Stimulated activated effector memory CD8-positive, alpha-beta T cell treated with anti-CD3 and anti-CD28 coated beads, Interleukin-12 subunit alpha, Interleukin-12 subunit beta, amount 100 ng/mL, for 72 hours (primary cell): ENCODE measurements around the gene FGGY.
"Not testable (repeated sequence)": the region's sequence is repeated elsewhere in the genome, so short reads cannot be mapped to it uniquely, and the experiment has no call there.

Source experiments
- ATAC-seq: fragments of 150-1000 bp; cut with Tn5 transposase; 2 replicates; pipeline ENCODE4 v1.10.0; 2021
- DNase-seq, 2 donors: peaks; one replicate each; pipeline ENCODE4 v3.0.0; 2021 to 2022; ENCODE audit warnings: low spot score in 2 of 2
- H3K27ac Mint-ChIP-seq: one replicate; pipeline ENCODE4 v1.8.0; 2022; ENCODE audit warnings: mild to moderate bottlenecking, mixed read lengths
- H3K36me3 Mint-ChIP-seq: one replicate; pipeline ENCODE4 v1.8.0; 2022; ENCODE audit warnings: mild to moderate bottlenecking, mixed read lengths
- H3K4me1 Mint-ChIP-seq: one replicate; pipeline ENCODE4 v1.8.0; 2022; ENCODE audit warnings: mixed read lengths
- H3K4me3 Mint-ChIP-seq: one replicate; pipeline ENCODE4 v1.8.0; 2022; ENCODE audit warnings: mild to moderate bottlenecking, mixed read lengths
- H3K9me3 Mint-ChIP-seq: one replicate; pipeline ENCODE4 v1.8.0; 2022; ENCODE audit warnings: mixed read lengths

Gene FGGY

DNA sequence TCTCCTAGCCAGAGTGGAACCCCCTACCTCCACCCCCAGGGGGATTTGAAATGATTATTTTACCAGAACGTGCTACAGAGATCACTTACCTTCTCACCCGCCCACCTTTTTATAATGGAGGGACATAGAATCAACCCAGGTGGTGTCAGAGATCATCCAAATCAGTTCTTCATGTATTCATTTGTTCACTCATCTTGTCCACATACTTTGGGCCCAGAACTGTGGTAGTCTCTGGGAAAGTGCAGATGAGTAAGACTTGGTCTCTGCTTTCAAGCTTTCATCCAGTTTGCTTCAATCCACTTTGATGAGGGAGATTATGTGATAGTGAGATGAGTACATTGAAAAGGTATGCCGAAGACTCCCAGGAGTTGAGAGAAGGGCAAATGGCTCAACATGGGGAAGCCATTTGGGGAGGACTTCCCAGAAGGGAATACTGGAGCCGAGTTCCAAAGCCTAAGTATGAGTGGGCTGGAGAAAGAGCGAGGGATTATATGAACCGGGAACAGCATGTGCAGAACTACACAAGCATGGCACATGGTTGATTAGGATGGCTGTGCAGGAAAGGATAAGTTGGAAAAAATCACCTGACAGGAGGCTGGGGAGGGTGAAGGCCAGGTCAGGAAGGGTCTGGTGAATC lies 1.9 kb downstream of the FGGY start:
- peak overlapping the region; percentile 86 for H3K4me3 Mint-ChIP-seq
- no peak for ATAC-seq

GRCh38 chr1:59299670-59300069 lies 2.8 kb downstream of the FGGY start:
- H3K9me3 Mint-ChIP-seq, result peaks cover 12% of the 10 kb centered on the region
- DNase-seq, H3K36me3 Mint-ChIP-seq, ATAC-seq, H3K27ac Mint-ChIP-seq, H3K4me3 Mint-ChIP-seq: not testable (repeated sequence)
- H3K4me1 Mint-ChIP-seq, result peaks cover 20% of the 10 kb centered on the region

More for the DNA sequence above, 1.9 kb downstream of the FGGY start:
- no peak for DNase-seq
- Mint-ChIP-seq H3K27ac (peak overlapping the region; percentile 94), H3K4me1 (peaks cover 21% of the 10 kb centered on the region), H3K36me3 (no peaks in the 10 kb centered on the region), H3K9me3 (peaks cover 4% of the 10 kb centered on the region)

DNA sequence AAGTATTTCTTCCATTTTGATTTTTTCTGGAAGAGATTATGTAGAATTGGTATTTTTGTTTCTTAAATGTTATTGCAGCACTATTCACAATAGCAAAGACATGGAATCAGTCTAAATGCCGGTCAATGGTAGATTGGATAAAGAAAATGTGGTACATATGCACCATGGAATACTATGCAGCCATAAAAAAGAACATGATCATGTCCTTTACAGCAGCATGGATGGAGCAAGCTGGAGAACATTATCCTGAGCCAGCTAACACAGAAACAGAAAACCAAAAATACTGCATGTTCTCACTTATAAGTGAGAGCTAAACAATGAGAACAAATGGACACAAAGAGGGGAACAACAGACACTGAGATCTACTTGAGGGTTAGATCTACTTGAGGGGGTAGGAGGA lies 5.4 kb downstream of the FGGY start:
- Mint-ChIP-seq H3K27ac (no peak overlapping the region), H3K9me3 (peaks cover 26% of the 10 kb centered on the region), H3K36me3 (no peaks in the 10 kb centered on the region), H3K4me3 (no peak overlapping the region), H3K4me1 (peaks cover 20% of the 10 kb centered on the region)
- DNase-seq (no peak), ATAC-seq (no peak)

DNA sequence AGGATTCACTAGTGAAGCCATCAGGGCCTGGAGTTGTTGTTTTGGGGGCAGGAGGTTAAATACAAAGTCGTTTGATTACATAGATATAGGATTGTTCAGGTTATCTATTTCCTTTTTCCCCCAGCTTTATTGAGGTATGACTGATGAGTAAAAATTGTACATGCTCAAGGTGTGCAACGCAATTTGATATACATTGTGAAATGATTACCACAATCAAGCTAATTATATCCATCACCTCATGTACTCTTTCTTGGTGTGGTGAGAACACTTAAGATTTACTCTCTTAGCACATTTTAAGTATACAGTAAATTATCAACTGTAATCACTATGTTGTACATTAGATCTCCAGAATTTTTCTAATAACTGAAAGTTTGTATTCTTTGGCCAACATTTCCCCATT lies 6.0 kb downstream of the FGGY start:
- Mint-ChIP-seq H3K4me1 (peaks cover 23% of the 10 kb centered on the region), H3K4me3 (no peak overlapping the region)

DNA sequence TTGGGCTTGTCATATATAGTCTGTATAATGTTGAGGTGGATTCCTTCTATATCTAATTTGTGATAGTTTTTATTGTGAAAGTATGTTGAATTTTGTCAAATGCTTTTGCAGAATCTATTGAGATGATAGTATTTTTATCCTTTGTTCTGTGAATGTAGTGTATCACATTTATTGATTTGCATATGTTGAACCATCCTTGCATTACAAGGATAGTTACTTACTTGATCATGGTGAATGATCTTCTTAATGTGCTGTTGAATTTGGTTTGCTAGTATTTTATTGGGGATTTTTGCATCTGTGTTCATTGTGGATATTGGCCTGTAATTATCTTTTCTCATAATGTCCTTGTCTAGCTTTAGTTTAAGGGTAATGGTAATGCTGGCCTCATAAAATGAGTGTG lies 8.3 kb downstream of the FGGY start:
- H3K9me3 Mint-ChIP-seq, result peaks cover 26% of the 10 kb centered on the region
- no peaks in the 10 kb centered on the region for H3K36me3 Mint-ChIP-seq
- no peak for DNase-seq
- peaks cover 8% of the 10 kb centered on the region for H3K4me1 Mint-ChIP-seq
- H3K27ac Mint-ChIP-seq, result no peak overlapping the region
- H3K4me3 Mint-ChIP-seq, result no peak overlapping the region
- ATAC-seq, result no peak

More for the DNA sequence above, 6.0 kb downstream of the FGGY start:
- Mint-ChIP-seq H3K9me3 (peaks cover 26% of the 10 kb centered on the region), H3K36me3 (no peaks in the 10 kb centered on the region), H3K27ac (no peak overlapping the region)
- ATAC-seq (no peak), DNase-seq (no peak)

- H3K36me3 Mint-ChIP-seq, result no peaks in the 10 kb centered on the region
- peaks cover 8% of the 10 kb centered on the region for H3K4me1 Mint-ChIP-seq
- no peak overlapping the region for H3K27ac Mint-ChIP-seq
- DNase-seq (no peak), ATAC-seq (no peak)
- H3K4me3 Mint-ChIP-seq, result no peak overlapping the region
- H3K9me3 Mint-ChIP-seq, result peaks cover 21% of the 10 kb centered on the region
Observed at GRCh38 chr1:59307591-59307990, 10.7 kb downstream of the FGGY start.

DNA sequence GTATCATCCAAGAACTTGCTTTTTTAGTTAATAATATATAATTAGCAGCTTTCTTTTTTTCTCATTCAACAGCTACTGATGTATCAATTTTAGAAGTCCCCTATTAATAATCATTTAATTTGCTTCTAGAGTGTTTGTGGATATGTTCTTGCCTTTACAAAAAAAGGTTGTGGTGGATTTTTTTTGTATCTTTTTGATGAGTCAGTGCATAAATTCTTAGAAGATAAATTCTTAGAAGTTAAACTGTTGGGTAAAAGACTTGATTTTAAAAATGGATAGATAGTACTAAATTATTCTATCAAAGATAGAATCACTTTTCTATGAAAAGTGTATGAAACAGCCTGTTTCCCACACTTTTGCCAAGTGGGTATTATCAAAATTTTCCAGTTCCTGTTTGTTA lies 11.9 kb downstream of the FGGY start:
- peak overlapping the region; percentile 76 for H3K27ac Mint-ChIP-seq
- DNase-seq, result no peak
- no peak overlapping the region for H3K4me3 Mint-ChIP-seq
- H3K36me3 Mint-ChIP-seq, result no peaks in the 10 kb centered on the region
- ATAC-seq, result no peak
- peaks cover 8% of the 10 kb centered on the region for H3K4me1 Mint-ChIP-seq
- H3K9me3 Mint-ChIP-seq, result peaks cover 21% of the 10 kb centered on the region

GRCh38 chr1:59309392-59309791 lies 12.5 kb downstream of the FGGY start:
- Mint-ChIP-seq H3K4me1 (peaks cover 10% of the 10 kb centered on the region), H3K4me3 (no peak overlapping the region), H3K9me3 (peaks cover 16% of the 10 kb centered on the region), H3K36me3 (no peaks in the 10 kb centered on the region), H3K27ac (peak overlapping the region; percentile 76)
- DNase-seq, result no peak
- ATAC-seq, result no peak

DNA sequence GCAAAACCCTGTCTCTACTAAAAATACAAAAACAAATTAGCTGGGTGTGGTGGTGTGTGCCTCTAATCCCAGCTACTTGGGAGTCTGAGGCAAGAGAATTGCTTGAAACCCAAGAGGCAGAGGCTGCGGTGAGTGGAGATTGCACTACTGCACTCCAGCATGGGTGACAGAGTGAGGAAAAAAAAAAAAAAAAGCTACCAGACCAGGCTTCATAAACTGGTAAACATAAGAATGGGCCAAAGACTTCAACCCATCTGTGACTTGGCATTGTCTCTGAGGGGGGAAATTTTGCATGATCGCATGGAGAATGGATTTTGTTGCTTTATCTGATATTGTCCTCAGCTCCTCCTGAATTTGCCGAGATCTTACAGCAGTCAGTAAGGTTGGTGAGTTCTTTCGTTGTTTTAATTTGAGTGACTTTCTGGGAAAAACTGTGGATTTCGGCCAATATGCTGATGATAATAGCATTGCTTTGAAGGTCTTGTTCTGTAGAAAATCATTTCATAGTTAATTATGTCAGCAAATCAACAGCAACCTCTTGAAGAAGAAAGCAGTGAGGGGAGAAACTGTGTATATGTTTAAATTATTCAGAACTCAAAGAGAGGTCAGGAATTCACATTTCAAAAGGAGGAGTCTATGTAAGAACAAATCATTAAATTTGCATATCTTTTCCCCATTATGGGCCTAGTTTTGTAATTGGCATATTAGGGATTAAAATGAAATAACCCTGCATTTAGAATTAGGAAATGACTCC lies 13.1 kb downstream of the FGGY start:
- Mint-ChIP-seq H3K27ac (peak overlapping the region; percentile 76), H3K9me3 (peaks cover 10% of the 10 kb centered on the region), H3K4me1 (peaks cover 16% of the 10 kb centered on the region), H3K4me3 (no peak overlapping the region), H3K36me3 (no peaks in the 10 kb centered on the region)
- DNase-seq (no peak), ATAC-seq (no peak)

- no peak for DNase-seq
- peak overlapping the region; percentile 39 for H3K27ac Mint-ChIP-seq
- H3K36me3 Mint-ChIP-seq, result no peaks in the 10 kb centered on the region
- no peak for ATAC-seq
- peaks cover 23% of the 10 kb centered on the region for H3K4me1 Mint-ChIP-seq
- peaks cover 8% of the 10 kb centered on the region for H3K9me3 Mint-ChIP-seq
- no peak overlapping the region for H3K4me3 Mint-ChIP-seq
Observed at GRCh38 chr1:59310549-59311250, 13.8 kb downstream of the FGGY start.

DNA sequence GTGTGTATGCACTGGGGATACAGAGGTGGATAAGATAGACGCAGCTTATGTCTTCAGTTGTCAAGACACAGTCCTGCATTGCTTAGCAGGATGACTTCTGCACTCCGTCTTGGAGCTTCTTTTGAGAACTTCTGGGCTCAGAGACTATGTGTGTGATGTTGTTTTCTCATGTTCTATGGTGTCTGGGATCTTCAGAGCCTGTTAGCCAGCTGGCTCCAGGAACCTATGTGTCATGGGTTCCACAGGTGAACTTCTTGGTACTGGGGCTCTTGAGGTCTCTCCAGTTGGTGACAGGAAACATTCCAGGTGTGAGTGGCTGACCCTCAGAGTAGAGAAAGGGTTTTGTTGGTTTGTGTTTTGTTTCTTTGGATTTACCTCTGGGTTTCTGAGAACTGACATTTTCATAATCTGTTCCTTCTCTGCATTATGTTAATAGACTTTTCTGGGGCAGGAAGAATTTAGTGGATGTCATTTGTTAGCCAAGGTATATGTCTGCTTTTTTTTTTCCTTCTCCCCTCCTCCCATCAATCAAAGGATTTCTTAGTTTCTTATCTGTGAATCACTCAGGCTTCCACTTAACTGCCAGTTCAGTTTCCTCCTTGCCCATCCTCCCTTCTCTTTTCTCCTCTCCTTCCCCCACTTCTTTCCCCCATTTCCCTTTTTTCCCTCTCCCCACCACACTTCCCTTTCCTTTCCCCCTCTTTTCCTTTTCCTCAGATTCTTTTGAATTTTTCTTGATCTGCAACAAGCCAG lies 18.1 kb downstream of the FGGY start:
- no peaks in the 10 kb centered on the region for H3K36me3 Mint-ChIP-seq
- ATAC-seq, result no peak
- no peak overlapping the region for H3K27ac Mint-ChIP-seq
- DNase-seq, result no peak
- H3K4me1 Mint-ChIP-seq, result peaks cover 46% of the 10 kb centered on the region
- no peak overlapping the region for H3K4me3 Mint-ChIP-seq
- no peaks in the 10 kb centered on the region for H3K9me3 Mint-ChIP-seq

DNA sequence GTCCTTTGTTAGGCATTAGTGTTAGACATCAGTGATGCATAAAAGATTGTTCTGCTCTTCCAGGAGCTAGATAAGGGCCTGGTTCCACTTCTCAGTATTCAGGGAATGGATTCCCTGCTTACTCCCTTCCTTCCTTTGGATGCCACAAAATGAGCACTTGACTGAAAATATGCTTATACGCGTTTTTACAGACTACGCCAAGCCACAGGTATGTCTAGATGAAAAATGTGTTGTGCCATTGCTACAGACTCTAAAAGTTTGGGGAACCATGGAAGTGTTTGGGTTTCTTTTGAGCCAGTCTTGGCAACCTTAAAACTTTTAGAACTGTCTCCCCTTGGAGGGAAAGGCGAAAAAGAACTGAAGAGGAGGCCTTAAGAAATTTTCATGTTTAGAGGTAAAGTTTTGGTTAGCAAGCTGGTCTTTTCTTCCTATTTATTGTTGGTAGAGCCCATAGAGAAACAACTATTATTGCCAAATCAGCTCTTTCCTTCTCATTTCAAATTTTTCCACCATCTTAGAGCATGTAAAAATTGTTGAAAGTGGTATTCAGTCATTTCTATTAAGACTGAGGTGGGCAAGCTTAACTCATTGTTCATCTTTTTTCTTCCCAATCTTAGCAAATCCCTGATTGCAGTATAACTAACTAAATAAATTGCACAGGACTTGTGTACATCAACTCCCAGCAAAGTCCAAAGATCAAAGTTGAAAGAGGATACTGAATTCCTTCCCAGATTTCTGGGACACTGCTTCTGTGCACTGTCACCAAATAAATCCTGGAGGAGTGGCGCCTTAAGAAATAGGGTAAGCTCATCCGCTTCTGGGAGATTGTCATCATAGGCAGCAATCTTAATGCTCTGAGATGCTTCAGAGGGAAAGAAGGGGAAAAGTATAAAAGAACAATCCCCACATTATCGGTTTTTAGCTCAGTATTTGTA lies 18.9 kb downstream of the FGGY start:
- ATAC-seq, result no peak
- no peak for DNase-seq
- H3K4me3 Mint-ChIP-seq, result peak overlapping the region; percentile 57
- no peak overlapping the region for H3K27ac Mint-ChIP-seq
- H3K9me3 Mint-ChIP-seq, result no peaks in the 10 kb centered on the region
- no peaks in the 10 kb centered on the region for H3K36me3 Mint-ChIP-seq
- peaks cover 46% of the 10 kb centered on the region for H3K4me1 Mint-ChIP-seq

DNA sequence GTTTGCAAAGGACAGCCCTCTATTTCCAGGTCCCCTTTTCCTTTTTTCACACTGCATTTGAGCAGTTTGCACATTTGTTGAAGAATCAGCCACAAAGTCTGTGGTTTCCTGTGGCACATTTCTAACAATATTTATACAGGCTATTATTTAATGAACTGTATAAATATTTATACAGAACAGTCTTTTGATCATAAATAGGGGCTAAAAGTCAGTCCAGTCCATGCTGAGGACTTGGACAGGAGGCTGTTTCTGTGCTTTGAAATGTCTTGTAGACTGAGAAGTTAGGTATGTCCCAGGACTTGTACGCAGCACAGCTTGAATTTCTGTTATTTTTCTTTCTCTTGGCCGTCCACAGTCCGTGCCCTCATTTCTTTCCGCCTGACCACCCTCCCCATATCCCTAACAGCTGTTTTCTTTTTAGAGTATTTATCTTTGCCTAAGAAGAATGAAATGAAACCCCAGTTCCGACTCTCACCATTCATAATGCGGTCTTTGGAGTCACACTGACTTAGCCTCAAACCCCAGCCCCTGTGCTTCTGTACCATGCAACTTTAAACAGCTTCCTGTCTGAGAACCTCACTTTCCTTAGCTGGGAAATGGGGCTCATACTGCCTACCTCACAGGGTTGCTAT lies 19.7 kb downstream of the FGGY start:
- peak; percentile 88 for ATAC-seq
- peak in 1 of 2 donors; percentile 61 for DNase-seq
- Mint-ChIP-seq H3K4me3 (peak overlapping the region; percentile 57), H3K27ac (peak overlapping the region; percentile 38), H3K9me3 (no peaks in the 10 kb centered on the region), H3K36me3 (no peaks in the 10 kb centered on the region), H3K4me1 (peaks cover 46% of the 10 kb centered on the region)

GRCh38 chr1:59317343-59317742 lies 20.4 kb downstream of the FGGY start:
- H3K36me3 Mint-ChIP-seq, result no peaks in the 10 kb centered on the region
- peak overlapping the region; percentile 57 for H3K4me3 Mint-ChIP-seq

More at GRCh38 chr1:59317343-59317742, 20.4 kb downstream of the FGGY start:
- Mint-ChIP-seq H3K9me3 (no peaks in the 10 kb centered on the region), H3K4me1 (peaks cover 46% of the 10 kb centered on the region), H3K27ac (peak overlapping the region; percentile 38)
- no peak for DNase-seq
- no peak for ATAC-seq
